Esophagus squamous epithelium (tissue), 5 donors: ENCODE measurements around the gene HOXC10. TPM values are rescaled to one million over a fixed set of nuclear protein-coding genes. Genes with fewer than 3 reads are reported as not detected.

ENCODE experiments used
- DNase-seq: peaks from one replicate; lab custom pipeline; 2025; lab: John Stamatoyannopoulos, UW
- H3K27ac ChIP-seq, 4 donors: fragments of 200-600 bp; sonication (generic); one replicate each; pipeline ENCODE4 v1.5.1; 2016 to 2019; ENCODE audit warnings: mild to moderate bottlenecking in 1 of 4
- H3K27me3 ChIP-seq, 4 donors: fragments of 200-600 bp; sonication (generic); 1 replicate in 3 of 4; 2 replicates in 1 of 4; pipeline versions ENCODE4 v1.5.1 to v1.6.0; 2017 to 2021; ENCODE audit warnings: antibody characterized with exemption in 1 of 4
- H3K36me3 ChIP-seq, 3 donors: fragments of 200-600 bp; sonication (generic); one replicate each; pipeline ENCODE4 v1.5.1; 2016 to 2019
- H3K4me1 ChIP-seq, 3 donors: fragments of 200-600 bp; sonication (generic); one replicate each; pipeline ENCODE4 v1.5.1; 2017 to 2019
- H3K4me3 ChIP-seq, 4 donors: fragments of 200-600 bp; sonication (generic); 1 replicate in 3 of 4; 2 replicates in 1 of 4; pipeline ENCODE4 v1.5.1; 2016 to 2019; ENCODE audit warnings: mild to moderate bottlenecking in 2 of 4, moderate library complexity in 1 of 4
- H3K9me3 ChIP-seq, 3 donors: fragments of 200-600 bp; sonication (generic); one replicate each; pipeline ENCODE4 v1.5.1; 2016 to 2019
- POLR2A ChIP-seq, 4 donors: fragments of 450-650 bp; IDR thresholded peaks; one replicate each; pipeline ENCODE4 v1.6.1; 2017; ENCODE audit warnings: antibody characterized with exemption in 4 of 4, mild to moderate bottlenecking in 4 of 4, moderate library complexity in 3 of 4
- WGBS, 2 donors: methylation state at CpG; one replicate each; pipeline ENCODE4 v1.1.5; 2018; 5-methylcytosine and 5-hydroxymethylcytosine counted together
- intact Hi-C: fragments of 100-400 bp; cut with DNase I; formaldehyde crosslinking; loops from one replicate; pipeline ENCODE4 v1.15.0; 2022
- total RNA-seq, 4 donors: library from RNA; depleted of rRNA; stranded (reverse); fragments of >200 nt; gene quantifications; one replicate each; pipeline ENCODE4 v1.1.0, GENCODE V29; 2016
- TF ChIP-seq, protein P1 (sequence below), 6 experiments: fragments of 450-650 bp in 4 of 6; fragments of 200-600 bp in 2 of 6; sonication (generic) in 2 of 6; IDR thresholded peaks; one replicate each; pipeline ENCODE4 v1.5.1; 2016 to 2019; ENCODE audit warnings: antibody characterized with exemption in 6 of 6, mild to moderate bottlenecking in 4 of 6, moderate library complexity in 4 of 6
- donor health status: DM: yes; HTN: yes; CAD: no.

Gene HOXC10
- total RNA-seq, 4 donors from 2014 or later = 0.31 to 1.3 TPM; not detected in 2

- Histone ChIP-seq H3K36me3 (no peaks in the 10 kb centered on the region), H3K27me3 (peaks cover 60 to 100% (median 78%) of the 10 kb centered on the region in 4 donors), H3K4me1 (peaks cover 5 to 48% (median 5%) of the 10 kb centered on the region in 3 donors), H3K9me3 (no peaks in the 10 kb centered on the region), H3K27ac (no peak overlapping the region), H3K4me3 (no peak overlapping the region)
- no peak for DNase-seq
- WGBS, 2 donors = 6 to 11% methylated on average over 16 to 17 of the region's 19 CpGs
- intact Hi-C loops = no loop called here
- TF ChIP-seq, protein P1, sequence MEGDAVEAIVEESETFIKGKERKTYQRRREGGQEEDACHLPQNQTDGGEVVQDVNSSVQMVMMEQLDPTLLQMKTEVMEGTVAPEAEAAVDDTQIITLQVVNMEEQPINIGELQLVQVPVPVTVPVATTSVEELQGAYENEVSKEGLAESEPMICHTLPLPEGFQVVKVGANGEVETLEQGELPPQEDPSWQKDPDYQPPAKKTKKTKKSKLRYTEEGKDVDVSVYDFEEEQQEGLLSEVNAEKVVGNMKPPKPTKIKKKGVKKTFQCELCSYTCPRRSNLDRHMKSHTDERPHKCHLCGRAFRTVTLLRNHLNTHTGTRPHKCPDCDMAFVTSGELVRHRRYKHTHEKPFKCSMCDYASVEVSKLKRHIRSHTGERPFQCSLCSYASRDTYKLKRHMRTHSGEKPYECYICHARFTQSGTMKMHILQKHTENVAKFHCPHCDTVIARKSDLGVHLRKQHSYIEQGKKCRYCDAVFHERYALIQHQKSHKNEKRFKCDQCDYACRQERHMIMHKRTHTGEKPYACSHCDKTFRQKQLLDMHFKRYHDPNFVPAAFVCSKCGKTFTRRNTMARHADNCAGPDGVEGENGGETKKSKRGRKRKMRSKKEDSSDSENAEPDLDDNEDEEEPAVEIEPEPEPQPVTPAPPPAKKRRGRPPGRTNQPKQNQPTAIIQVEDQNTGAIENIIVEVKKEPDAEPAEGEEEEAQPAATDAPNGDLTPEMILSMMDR (IDR thresholded peaks at IDR 0.05) = no peak
- TF ChIP-seq POLR2A (IDR thresholded peaks at IDR 0.05) = no peak
Observed at GRCh38 chr12:53953831-53954693, 30.9 kb upstream of the HOXC10 start.

GRCh38 chr12:53954694-53955035 is 30.3 kb upstream of the HOXC10 start, which contains the start of gene HOXC12:
HOXC12 (plus strand) TSS chr12:53954903; CDS start chr12:53954930, 27 bp downstream.
- no peaks in the 10 kb centered on the region for H3K9me3 ChIP-seq
- intact Hi-C loops = no loop called here
- WGBS, 2 donors = 1 to 6% methylated on average over 7 to 8 of the region's 20 CpGs
- H3K4me1 ChIP-seq = peaks cover 5 to 48% (median 5%) of the 10 kb centered on the region in 3 donors
- no peak within 1 kb of the TSS for H3K4me3 ChIP-seq
- DNase-seq = no peak
- TF ChIP-seq POLR2A (IDR thresholded peaks at IDR 0.05) = no peak
- TF ChIP-seq, protein P1 (IDR thresholded peaks at IDR 0.05) = no peak
- H3K27me3 ChIP-seq = peaks cover 55 to 100% (median 77%) of the 10 kb centered on the region in 4 donors
- H3K36me3 ChIP-seq = no peaks in the 10 kb centered on the region
- no peak within 1 kb of the TSS for H3K27ac ChIP-seq

GRCh38 chr12:53955036-53955775 is 29.7 kb upstream of the HOXC10 start:
- no peaks in the 10 kb centered on the region for H3K36me3 ChIP-seq
- peaks cover 5 to 48% (median 5%) of the 10 kb centered on the region in 3 donors for H3K4me1 ChIP-seq
- no peak for TF ChIP-seq POLR2A (IDR thresholded peaks at IDR 0.05)
- TF ChIP-seq, protein P1 (IDR thresholded peaks at IDR 0.05) = no peak
- H3K4me3 ChIP-seq = no peak overlapping the region
- intact Hi-C loops = no loop called here
- no peak for DNase-seq
- H3K9me3 ChIP-seq = no peaks in the 10 kb centered on the region
- WGBS, 2 donors = 4 to 15% methylated on average over 6 to 20 of the region's 86 CpGs
- no peak overlapping the region for H3K27ac ChIP-seq
- H3K27me3 ChIP-seq = peaks cover 50 to 100% (median 78%) of the 10 kb centered on the region in 4 donors

GRCh38 chr12:53955776-53956250 is 29.1 kb upstream of the HOXC10 start:
- no peak for DNase-seq
- no peak for TF ChIP-seq POLR2A (IDR thresholded peaks at IDR 0.05)
- TF ChIP-seq, protein P1 (IDR thresholded peaks at IDR 0.05) = no peak
- no peak overlapping the region for H3K27ac ChIP-seq
- peaks cover 46 to 100% (median 79%) of the 10 kb centered on the region in 4 donors for H3K27me3 ChIP-seq
- H3K4me3 ChIP-seq = no peak overlapping the region
- H3K9me3 ChIP-seq = no peaks in the 10 kb centered on the region
- no peaks in the 10 kb centered on the region for H3K36me3 ChIP-seq
- peaks cover 5 to 54% (median 8%) of the 10 kb centered on the region in 3 donors for H3K4me1 ChIP-seq
- WGBS, 2 donors = 9% methylated on average over 9 to 10 of the region's 10 CpGs
- intact Hi-C loops = no loop called here
